ELF-1 (cell line): ENCODE results near the gene MBP.

Source experiments
- DNase-seq: peaks from one replicate; pipeline ENCODE4 v3.0.0-alpha.2; 2016; ENCODE audit warnings: low read depth, low spot score

Gene MBP

DNA sequence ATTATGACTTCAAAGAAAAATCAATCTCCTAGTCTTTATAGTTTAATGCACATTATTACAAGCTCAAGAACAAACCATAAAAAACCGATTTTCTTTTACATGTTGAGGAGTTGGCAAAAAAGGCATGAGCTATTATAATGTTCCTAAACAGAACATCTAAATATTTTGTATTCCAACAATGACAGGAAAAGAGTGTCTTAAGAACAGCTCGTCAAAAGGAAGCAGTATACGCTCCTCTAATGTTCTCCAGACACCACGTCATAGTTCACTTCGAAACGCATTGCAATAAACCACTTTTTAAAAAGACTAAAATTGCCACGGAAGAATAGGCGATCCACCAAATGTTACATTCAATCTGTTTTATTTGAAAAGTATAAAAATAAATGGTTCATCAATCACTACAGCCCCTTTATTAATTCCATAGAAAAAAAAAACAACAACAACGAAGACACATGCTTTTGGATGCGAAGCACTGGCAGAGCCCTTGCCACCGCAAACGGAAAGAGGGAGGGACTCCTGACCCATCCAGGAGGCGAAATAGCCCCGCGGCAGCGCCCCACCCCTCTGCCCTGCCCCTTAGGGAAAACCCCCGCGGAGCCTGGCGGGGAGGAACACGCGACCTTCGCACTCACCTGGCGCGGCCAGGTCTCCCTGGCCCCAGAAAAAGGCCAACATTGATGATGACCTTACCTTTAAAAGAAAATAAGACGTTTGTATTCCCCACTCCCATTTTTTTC lies 45.8 kb downstream of the MBP start:
- DNase-seq, result no peak

GRCh38 chr18:77086034-77086433 lies 46.5 kb downstream of the MBP start:
- DNase-seq, result no peak

DNA sequence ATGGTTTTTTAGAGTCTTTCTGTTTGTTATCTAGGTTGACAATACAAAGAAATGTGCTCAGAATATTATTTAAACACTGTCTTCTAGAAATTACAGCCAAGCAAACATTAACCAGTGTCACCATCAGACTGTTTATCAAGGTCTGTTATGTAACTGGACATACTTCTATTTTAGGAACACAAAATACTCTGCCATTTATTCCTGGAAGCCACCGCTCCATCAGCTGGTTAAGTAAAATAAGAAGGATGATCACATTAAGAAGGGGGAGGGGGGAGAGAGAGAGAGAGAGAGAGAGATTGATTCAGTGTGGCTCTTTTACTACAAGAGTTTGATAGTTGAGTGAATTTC lies 47.9 kb downstream of the MBP start:
- no peak for DNase-seq

- no peak for DNase-seq
Measured at GRCh38 chr18:77082316-77082955, 50.1 kb downstream of the MBP start.

GRCh38 chr18:77081390-77081778 lies 51.2 kb downstream of the MBP start:
- no peak for DNase-seq

- no peak for DNase-seq
Measured at GRCh38 chr18:77079954-77080682, 52.5 kb downstream of the MBP start.

- DNase-seq, result no peak
Measured at GRCh38 chr18:77079088-77079487, 53.5 kb downstream of the MBP start.

DNA sequence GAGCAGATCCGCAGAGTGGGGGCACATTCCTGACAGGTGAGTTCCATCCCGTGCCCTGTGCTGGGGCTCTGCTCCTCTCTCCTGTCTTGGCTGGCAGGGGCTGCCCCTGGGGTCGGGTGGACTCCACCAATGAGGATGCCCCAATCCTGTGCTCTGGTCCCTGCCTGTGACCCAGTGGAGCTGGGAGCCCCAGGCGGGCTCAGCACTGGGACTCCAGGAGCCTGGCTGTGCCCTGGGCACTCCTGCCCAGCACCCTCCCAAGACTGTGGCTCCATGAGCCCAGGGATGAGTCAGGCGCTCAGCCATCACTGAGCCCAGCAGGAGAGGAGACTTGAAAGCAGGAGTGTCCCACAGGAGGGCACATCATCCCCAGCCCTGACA lies 53.9 kb downstream of the MBP start:
- no peak for DNase-seq

DNA sequence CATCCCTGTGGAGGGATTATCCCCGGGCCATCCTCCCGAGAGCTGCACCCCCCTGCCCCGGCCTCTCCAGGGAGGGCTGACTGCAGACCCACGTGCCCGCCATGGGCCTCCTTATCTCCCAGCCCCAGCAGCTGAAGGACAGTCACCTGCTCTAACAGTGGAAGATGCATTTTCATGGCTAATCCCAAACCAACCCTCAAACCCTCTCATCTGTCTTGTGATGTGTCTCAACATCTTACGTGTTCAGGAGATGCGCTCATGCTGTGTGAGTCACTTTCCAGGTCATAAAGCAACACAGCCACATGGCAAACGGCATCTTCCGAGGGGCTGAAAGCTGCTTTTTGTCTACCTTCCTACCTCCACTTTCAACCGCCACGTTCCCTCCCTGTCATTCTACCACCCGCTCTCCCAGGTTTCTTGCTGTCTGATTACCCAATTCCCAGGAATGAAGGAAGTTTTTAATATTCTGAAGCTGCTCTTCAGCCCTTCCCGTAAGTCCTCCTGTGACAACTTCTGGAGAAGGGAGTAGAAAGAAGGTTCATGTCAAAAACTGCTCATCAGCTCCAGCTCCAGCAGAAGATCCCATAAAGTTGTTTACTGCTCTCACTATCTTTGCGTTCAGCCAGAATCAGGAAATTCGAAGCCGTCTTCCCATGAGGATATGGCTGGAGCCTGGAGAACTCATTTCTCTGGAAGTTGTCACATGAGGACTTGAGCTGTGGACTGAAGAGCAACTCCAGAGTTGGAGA lies 54.5 kb downstream of the MBP start:
- DNase-seq, result no peak

GRCh38 chr18:77077401-77077800 lies 55.2 kb downstream of the MBP start:
- DNase-seq, result no peak

GRCh38 chr18:77076111-77076510 lies 56.5 kb downstream of the MBP start:
- DNase-seq, result no peak

DNA sequence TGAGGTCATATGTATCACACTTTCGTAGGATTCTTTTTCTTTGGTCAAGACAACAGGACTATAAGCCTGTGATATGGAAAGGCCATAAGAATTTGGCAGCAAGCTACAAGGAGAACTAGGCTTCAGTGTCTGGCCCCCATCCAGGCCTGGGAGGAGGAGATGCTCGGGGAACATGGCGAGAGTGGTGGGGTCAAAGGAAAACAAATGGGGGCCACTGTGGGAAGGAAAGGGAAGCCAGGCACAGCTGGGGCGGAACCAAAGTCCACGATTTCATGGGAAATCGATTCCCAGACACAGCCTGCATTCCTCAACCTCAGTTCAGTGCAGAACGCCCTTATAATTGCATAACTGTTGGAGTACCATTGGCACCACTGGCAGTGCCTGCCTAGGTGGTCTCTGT lies 58.2 kb downstream of the MBP start:
- DNase-seq, result no peak

DNA sequence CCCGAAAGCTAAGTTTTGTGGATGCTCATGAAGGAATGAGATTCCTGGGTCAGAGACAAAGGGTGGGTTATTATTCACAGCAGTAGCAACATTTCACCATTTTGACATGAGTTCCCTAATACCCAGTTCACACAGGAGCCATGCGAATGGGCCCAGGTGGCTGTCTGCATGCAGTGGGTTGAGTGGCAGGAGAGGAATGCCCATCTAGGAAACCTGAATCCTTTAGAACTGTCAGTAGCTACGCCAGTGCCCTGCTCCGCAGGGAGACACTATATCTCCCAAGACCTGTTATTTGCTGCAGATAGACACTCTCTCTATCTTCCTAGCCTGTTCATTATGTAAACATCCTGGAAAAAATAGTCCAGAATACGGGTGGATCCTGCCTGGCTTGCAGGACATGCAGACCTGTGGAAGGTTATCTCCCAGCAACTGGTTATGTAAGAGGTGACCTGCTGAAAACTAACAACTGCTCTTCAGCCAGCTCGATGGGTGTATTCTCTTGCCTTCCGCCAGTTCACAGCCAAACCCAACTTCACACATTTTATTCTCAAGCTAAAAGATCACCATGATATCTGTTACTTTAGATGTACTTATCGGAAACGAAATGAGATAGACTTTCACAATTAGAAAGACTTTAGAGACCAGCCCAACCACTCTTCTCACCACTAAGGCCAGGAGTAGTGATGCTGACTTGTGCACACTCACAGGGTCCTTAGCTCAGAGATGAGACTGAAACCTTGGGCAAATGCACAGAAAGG lies 59.1 kb downstream of the MBP start:
- no peak for DNase-seq

DNA sequence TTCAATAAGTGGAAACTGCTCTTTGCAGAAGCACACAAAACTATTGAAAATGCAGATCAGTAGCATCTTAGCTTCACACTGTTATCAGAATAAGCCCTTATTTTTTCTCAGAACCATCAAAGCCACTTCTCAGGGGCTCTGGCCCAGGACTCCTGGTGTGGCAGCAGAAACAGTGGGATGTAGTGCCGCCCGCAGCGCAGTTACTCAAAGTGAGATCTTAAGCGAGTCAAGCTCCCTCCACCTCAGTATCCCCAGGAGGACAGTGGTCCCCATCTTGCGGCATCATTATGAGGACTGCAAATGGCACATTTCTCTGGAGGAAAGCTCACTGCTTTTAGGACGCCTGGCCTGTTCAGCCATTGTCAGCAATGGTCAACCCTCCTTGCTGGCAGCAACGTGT lies 60.0 kb downstream of the MBP start:
- no peak for DNase-seq

DNA sequence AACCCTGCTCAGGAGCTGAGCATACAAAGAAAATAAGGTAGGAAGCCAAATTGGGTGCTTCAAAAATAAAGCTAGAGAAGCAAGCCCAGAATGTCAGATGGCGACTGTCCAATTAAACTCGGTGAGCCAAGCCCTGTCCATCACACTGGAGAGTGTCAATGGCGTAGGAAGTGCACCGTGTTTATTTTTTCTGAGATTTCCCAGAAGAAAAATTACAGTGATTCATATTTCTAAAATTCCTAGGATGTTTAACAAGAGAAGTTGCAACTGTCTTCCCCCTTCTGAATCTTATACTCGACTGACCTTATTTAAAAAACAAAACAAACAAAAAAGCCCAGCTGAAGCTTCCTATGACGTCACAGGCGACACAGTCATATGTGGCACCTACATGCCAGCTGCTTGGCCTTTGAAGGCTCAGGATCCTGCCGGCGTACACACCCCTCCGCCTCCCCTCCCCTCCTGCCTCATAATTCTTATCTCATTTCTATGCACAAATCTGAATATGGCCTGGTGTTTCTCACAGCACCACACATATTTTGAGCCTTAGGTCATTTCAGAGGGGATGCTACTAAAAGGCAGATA lies 60.8 kb downstream of the MBP start:
- DNase-seq, result no peak

GRCh38 chr18:77071061-77071460 lies 61.5 kb downstream of the MBP start:
- DNase-seq, result no peak

- no peak for DNase-seq
Measured at GRCh38 chr18:77070627-77071026, 62.0 kb downstream of the MBP start.

GRCh38 chr18:77069931-77070330 lies 62.7 kb downstream of the MBP start:
- DNase-seq, result no peak

- DNase-seq, result no peak
Measured at GRCh38 chr18:77069482-77069881, 63.1 kb downstream of the MBP start.

DNA sequence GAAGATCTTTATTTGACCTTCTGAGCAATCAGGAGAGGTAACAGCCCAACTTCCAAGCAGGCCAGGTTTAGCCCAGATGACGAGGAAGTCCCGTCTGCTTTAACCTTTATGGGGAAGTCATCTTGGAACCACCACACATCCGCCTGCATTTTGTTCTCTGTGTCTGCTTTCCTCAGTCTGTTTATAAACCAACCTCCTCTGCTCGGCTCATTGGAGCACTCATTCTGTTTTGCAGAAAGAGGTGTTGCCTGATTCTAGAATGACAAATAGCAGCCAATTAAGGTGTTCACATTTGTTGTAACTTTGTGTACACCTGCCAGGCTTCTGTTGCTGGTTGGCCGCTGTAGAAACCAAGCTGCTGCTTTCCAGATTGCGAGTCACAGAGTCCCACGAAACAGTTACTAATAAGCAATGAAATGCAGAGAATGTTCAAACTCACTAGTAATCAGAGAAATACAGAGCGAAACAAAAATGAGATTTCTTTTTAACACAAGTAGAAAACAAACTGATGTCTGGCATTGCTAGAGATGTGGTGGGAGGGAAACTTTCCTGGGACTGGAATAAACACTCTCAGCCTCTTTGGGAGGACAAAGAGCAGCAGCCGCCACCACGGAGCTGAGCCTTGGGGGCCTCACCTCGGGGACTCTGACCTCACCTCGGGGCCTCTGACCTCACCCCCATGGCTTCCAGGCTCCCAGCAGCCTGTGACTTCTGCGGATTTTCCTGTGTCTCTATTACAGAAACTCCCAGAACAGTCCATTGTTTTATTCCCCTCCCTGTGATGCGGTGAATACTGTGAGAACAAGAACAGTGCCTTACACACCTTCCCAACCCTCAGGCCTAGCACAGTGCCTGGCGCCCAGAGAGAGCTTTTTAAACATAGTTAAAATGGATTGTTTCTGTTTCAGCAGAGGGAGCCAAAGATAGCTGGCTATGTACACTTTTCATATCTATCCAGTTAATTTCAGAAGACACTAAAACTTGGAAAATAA lies 64.0 kb downstream of the MBP start:
- DNase-seq, result peak; percentile 63
